NCI-H1105 treated with DMSO at 0.1 percent for 48 hours (cell line): Measurements from ENCODE around the gene GPR65.

Experiments
- DNase-seq: peaks from one replicate; lab custom pipeline; 2025; lab: John Stamatoyannopoulos, UW

Gene GPR65

GRCh38 chr14:88040146-88040545, 35.2 kb downstream of the GPR65 start:
- DNase-seq: no peak

GRCh38 chr14:88043529-88044443, 38.9 kb downstream of the GPR65 start:
- DNase-seq: no peak

- DNase-seq: no peak
These were observed 39.5 kb downstream of the GPR65 start for GRCh38 chr14:88044444-88044758.

- DNase-seq: no peak
These were observed 40.0 kb downstream of the GPR65 start for GRCh38 chr14:88044776-88045446.

GRCh38 chr14:88045705-88046104, 40.8 kb downstream of the GPR65 start:
- no peak for DNase-seq

- DNase-seq: no peak
These were observed 43.4 kb downstream of the GPR65 start for GRCh38 chr14:88048351-88048750.

GRCh38 chr14:88049266-88049665, 44.3 kb downstream of the GPR65 start:
- no peak for DNase-seq

- no peak for DNase-seq
These were observed 45.0 kb downstream of the GPR65 start for GRCh38 chr14:88049936-88050335.

- DNase-seq: no peak
These were observed 55.6 kb downstream of the GPR65 start for GRCh38 chr14:88060576-88060975.

GRCh38 chr14:88063811-88064210, 58.9 kb downstream of the GPR65 start:
- DNase-seq: no peak
